ENCODE results near the gene TOP3B. TPM values are rescaled to one million over a fixed set of nuclear protein-coding genes. Genes with fewer than 3 reads are reported as not detected.

The TOP3B gene
- total RNA-seq, 3 donors from 2014 or later, result 30.4 to 40.0 (median 38.3) TPM

- ATAC-seq (no peak), DNase-seq (peak in 1 of 3 donors; percentile 20)
- no peak for TF ChIP-seq CTCF (IDR thresholded peaks at IDR 0.05)
- peaks cover 17% of the 10 kb centered on the region for H3K4me1 ChIP-seq (ENCODE audit: low read depth)
- intact Hi-C loops (cut with DNase I, micrococcal nuclease), result no loop called here
- H3K9me3 ChIP-seq, result no peaks in the 10 kb centered on the region
- no peaks in the 10 kb centered on the region for H3K36me3 ChIP-seq (ENCODE audit: low read depth)
- H3K4me3 ChIP-seq, result no peak overlapping the region
These were observed 46.3 kb downstream of the TOP3B start for GRCh38 chr22:21936151-21936775.

- ATAC-seq (no peak), DNase-seq (no peak)
- Histone ChIP-seq H3K4me1 (ENCODE audit: low read depth) (peaks cover 17% of the 10 kb centered on the region), H3K36me3 (ENCODE audit: low read depth) (no peaks in the 10 kb centered on the region), H3K4me3 (no peak overlapping the region), H3K9me3 (no peaks in the 10 kb centered on the region)
- intact Hi-C loops (cut with DNase I, micrococcal nuclease), result no loop called here
- TF ChIP-seq CTCF (IDR thresholded peaks at IDR 0.05), result no peak
These were observed 48.7 kb downstream of the TOP3B start for GRCh38 chr22:21933910-21934309.

GRCh38 chr22:21933413-21933812, 49.2 kb downstream of the TOP3B start:
- DNase-seq (no peak), ATAC-seq (no peak)
- TF ChIP-seq CTCF (IDR thresholded peaks at IDR 0.05), result no peak
- Histone ChIP-seq H3K4me1 (ENCODE audit: low read depth) (peaks cover 17% of the 10 kb centered on the region), H3K4me3 (no peak overlapping the region), H3K36me3 (ENCODE audit: low read depth) (no peaks in the 10 kb centered on the region), H3K9me3 (no peaks in the 10 kb centered on the region)
- intact Hi-C loops (cut with DNase I, micrococcal nuclease), result no loop called here

- DNase-seq (no peak), ATAC-seq (no peak)
- Histone ChIP-seq H3K9me3 (no peaks in the 10 kb centered on the region), H3K4me1 (ENCODE audit: low read depth) (peaks cover 8% of the 10 kb centered on the region), H3K36me3 (ENCODE audit: low read depth) (no peaks in the 10 kb centered on the region), H3K4me3 (no peak overlapping the region)
- intact Hi-C loops (cut with DNase I, micrococcal nuclease), result no loop called here
- no peak for TF ChIP-seq CTCF (IDR thresholded peaks at IDR 0.05)
These were observed 50.2 kb downstream of the TOP3B start for GRCh38 chr22:21932347-21932746.

- H3K36me3 ChIP-seq (ENCODE audit: low read depth), result no peaks in the 10 kb centered on the region
- ATAC-seq (no peak), DNase-seq (no peak)
- intact Hi-C loops (cut with DNase I, micrococcal nuclease), result no loop called here
- H3K4me3 ChIP-seq, result no peak overlapping the region
- TF ChIP-seq CTCF (IDR thresholded peaks at IDR 0.05), result no peak
- H3K4me1 ChIP-seq (ENCODE audit: low read depth), result no peaks in the 10 kb centered on the region
- H3K9me3 ChIP-seq, result no peaks in the 10 kb centered on the region
These were observed 51.5 kb downstream of the TOP3B start for GRCh38 chr22:21931056-21931455.

- no peak for DNase-seq
- no peaks in the 10 kb centered on the region for H3K36me3 ChIP-seq (ENCODE audit: low read depth)
- intact Hi-C loops (cut with DNase I, micrococcal nuclease), result no loop called here
- no peaks in the 10 kb centered on the region for H3K9me3 ChIP-seq
- TF ChIP-seq CTCF (IDR thresholded peaks at IDR 0.05), result no peak
- no peak for ATAC-seq
- H3K4me1 ChIP-seq (ENCODE audit: low read depth), result no peaks in the 10 kb centered on the region
- H3K4me3 ChIP-seq, result no peak overlapping the region
These were observed 53.3 kb downstream of the TOP3B start for GRCh38 chr22:21929253-21929652.
